Heart left ventricle (tissue), 16 donors: ENCODE results near the gene LCE3E. TPM values are rescaled to one million over a fixed set of nuclear protein-coding genes. Genes with fewer than 3 reads are reported as not detected.
A peak's percentile ranks its signal among the peaks of the same experiment; 100 is the strongest.

Source experiments
- ATAC-seq, 4 donors: fragments of 200-7000 bp; cut with Tn5 transposase; one replicate each; pipeline ENCODE4 v1.9.1; 2020 to 2022; ENCODE audit warnings: moderate library complexity in 4 of 4, mild to moderate bottlenecking in 3 of 4, moderate number of reproducible peaks in 1 of 4
- DNase-seq, 5 donors: peaks; one replicate each; pipeline ENCODE4 v3.0.0-alpha.2; 2020
- H3K27ac ChIP-seq, 12 donors: fragments of 200-600 bp; sonication (generic) in 4 of 12; one replicate each; pipeline versions ENCODE4 v1.5.0 to v1.8.0; 2016 to 2022; ENCODE audit warnings: mild to moderate bottlenecking in 2 of 12
- H3K27me3 ChIP-seq, 9 donors: fragments of 200-600 bp; sonication (generic) in 2 of 9; one replicate each; pipeline versions ENCODE4 v1.5.1 to v1.8.0; 2016 to 2022; ENCODE audit warnings: mild to moderate bottlenecking in 3 of 9
- H3K36me3 ChIP-seq, 9 donors: fragments of 200-600 bp; sonication (generic) in 2 of 9; one replicate each; pipeline versions ENCODE4 v1.5.0 to v1.8.0; 2018 to 2022; ENCODE audit warnings: mild to moderate bottlenecking in 2 of 9
- H3K4me1 ChIP-seq, 12 donors: fragments of 200-600 bp; sonication (generic) in 4 of 12; one replicate each; pipeline versions ENCODE4 v1.5.0 to v1.8.0; 2016 to 2022; ENCODE audit warnings: mild to moderate bottlenecking in 3 of 12
- H3K4me3 ChIP-seq, 12 donors: fragments of 200-600 bp; sonication (generic) in 4 of 12; one replicate each; pipeline versions ENCODE4 v1.5.0 to v1.8.0; 2017 to 2022; ENCODE audit warnings: mild to moderate bottlenecking in 9 of 12, moderate library complexity in 4 of 12
- H3K9me3 ChIP-seq, 12 donors: fragments of 200-600 bp; sonication (generic) in 4 of 12; one replicate each; pipeline versions ENCODE4 v1.5.0 to v1.8.0; 2016 to 2022; ENCODE audit warnings: mild to moderate bottlenecking in 1 of 12
- CTCF ChIP-seq, 12 donors: fragments of 200-600 bp; sonication (generic) in 4 of 12; IDR thresholded peaks; one replicate each; pipeline versions ENCODE4 v1.5.0 to v1.8.0; 2018 to 2022; ENCODE audit warnings: antibody characterized with exemption in 12 of 12, mild to moderate bottlenecking in 5 of 12
- POLR2A ChIP-seq, 2 donors: fragments of 450-650 bp; IDR thresholded peaks; one replicate each; pipeline ENCODE4 v1.6.1; 2017; ENCODE audit warnings: antibody characterized with exemption in 2 of 2, mild to moderate bottlenecking in 2 of 2, moderate library complexity in 2 of 2
- WGBS, 4 donors: extraction: QIAGEN DNeasy Blood & Tissue Kit in 2 of 4; methylation state at CpG; one replicate each; pipeline versions ENCODE4 v1.1.5 to v1.1.7; 2013 to 2018; 5-methylcytosine and 5-hydroxymethylcytosine counted together
- intact Hi-C, 10 donors: fragments of 100-400 bp; cut with DNase I; formaldehyde crosslinking; loops; one replicate each; pipeline versions ENCODE4 v1.11.1 to v1.14.2; 2022
- polyA plus RNA-seq, 2 donors: library from polyadenylated mRNA; stranded (reverse); fragments of 200-250 nt; gene quantifications; one replicate each; pipeline ENCODE4 v1.2.3, GENCODE V29; 2013
- total RNA-seq, 9 donors: library from RNA; depleted of rRNA in 2 of 9; stranded (reverse); fragments of >200 nt in 2 of 9; fragmentation: NEBNext Ultra II Directional in 3 of 9; extraction: Animal tissue kit (Norgen Biotek cat#: 25700) in 3 of 9; gene quantifications; one replicate each; pipeline versions ENCODE4 v1.1.0 to v1.2.4, GENCODE V29; 2016 to 2023
- donor health status: ischemic (EF 13 %, LVEDD 7.1; RV severe dilation, severe dysfunction).
- donor health status: healthy with polysubstance abuse.
- donor health status: DM: no; HTN: yes; CAD: no.
- donor health status: DM: no; HTN: no; CAD: no.
- donor health status: ischemic (EF 25% LVEDD 6.9; RV normal size, moderate dysfunction).
- donor health status: ischemic (EF 25% LVEDD 5.7; RV mildly dilated, moderate dysfunction).
- donor health status: healthy.
- donor health status: DM: yes; HTN: yes; CAD: no.
- donor health status: ischemic (EF 35%, LVEDD 5.7; RV mildly dilated, moderate dysfunction).
- donor health status: nonischemic (EF 11% LVEDD 7.7; RV severe dilation, severe dysfunction).
- donor health status: DM: yes; HTN: yes; CAD: no.
- donor health status: PGD.
- donor health status: ischemic (EF 29% LVEDD 5.4; RV normal size, mild dysfunction).
- donor health status: nonischemic (EF 23%, LVEDD 6.1; RV moderate dilation, normal function).

Gene LCE3E
- total and polyA plus RNA-seq, 11 donors = not detected

- no peaks in the 10 kb centered on the region for H3K4me1 ChIP-seq
- H3K36me3 ChIP-seq = no peaks in the 10 kb centered on the region
- peaks cover 0 to 15% (median 3%) of the 10 kb centered on the region in 9 donors for H3K27me3 ChIP-seq
- TF ChIP-seq POLR2A (IDR thresholded peaks at IDR 0.05) (no peak), CTCF (IDR thresholded peaks at IDR 0.05) (peak in 10 of 12 donors; percentile 11 to 54 (median 36))
- ATAC-seq (no peak), DNase-seq (no peak)
- H3K9me3 ChIP-seq = peaks cover 0 to 6% (median 0%) of the 10 kb centered on the region in 12 donors
- 19 to 21% (median 20%) methylated on average over 7 of the region's 7 CpGs for WGBS, 4 donors
- H3K27ac ChIP-seq = no peak overlapping the region
- intact Hi-C loops = no loop called here
- H3K4me3 ChIP-seq = no peak overlapping the region
Observed at GRCh38 chr1:152533327-152533938, 33.1 kb downstream of the LCE3E start.

- ATAC-seq (no peak), DNase-seq (no peak)
- no peak overlapping the region for H3K4me3 ChIP-seq
- TF ChIP-seq POLR2A (IDR thresholded peaks at IDR 0.05) (no peak), CTCF (IDR thresholded peaks at IDR 0.05) (no peak)
- no peaks in the 10 kb centered on the region for H3K36me3 ChIP-seq
- intact Hi-C loops = no loop called here
- no peak overlapping the region for H3K27ac ChIP-seq
- H3K4me1 ChIP-seq = no peaks in the 10 kb centered on the region
- WGBS, 4 donors = 0 to 14% (median 6%) methylated on average over 1 of the region's 1 CpG
- H3K9me3 ChIP-seq = peaks cover 0 to 16% (median 0%) of the 10 kb centered on the region in 12 donors
- peaks cover 0 to 3% (median 0%) of the 10 kb centered on the region in 9 donors for H3K27me3 ChIP-seq
Observed at GRCh38 chr1:152525080-152525641, 41.4 kb downstream of the LCE3E start.

GRCh38 chr1:152520561-152521090, 46.0 kb downstream of the LCE3E start:
- Histone ChIP-seq H3K27ac (no peak overlapping the region), H3K27me3 (peaks cover 2 to 30% (median 11%) of the 10 kb centered on the region in 9 donors), H3K4me3 (no peak overlapping the region), H3K36me3 (no peaks in the 10 kb centered on the region), H3K9me3 (peaks cover 0 to 10% (median 0%) of the 10 kb centered on the region in 12 donors), H3K4me1 (peaks cover 0 to 3% (median under 1%) of the 10 kb centered on the region in 12 donors)
- no peak for DNase-seq
- TF ChIP-seq POLR2A (IDR thresholded peaks at IDR 0.05) = no peak
- no peak for TF ChIP-seq CTCF (IDR thresholded peaks at IDR 0.05)
- ATAC-seq = no peak
- 57 to 63% (median 62%) methylated on average over 4 of the region's 4 CpGs for WGBS, 4 donors
- intact Hi-C loops = no loop called here

GRCh38 chr1:152519851-152520250, 46.7 kb downstream of the LCE3E start:
- Histone ChIP-seq H3K4me3 (no peak overlapping the region), H3K36me3 (no peaks in the 10 kb centered on the region), H3K27me3 (peaks cover 8 to 37% (median 19%) of the 10 kb centered on the region in 9 donors), H3K27ac (no peak overlapping the region), H3K9me3 (peaks cover 0 to 10% (median 0%) of the 10 kb centered on the region in 12 donors), H3K4me1 (peaks cover 0 to 9% (median 4%) of the 10 kb centered on the region in 12 donors)
- DNase-seq = no peak
- WGBS, 4 donors = 31 to 50% (median 43%) methylated on average over 1 of the region's 1 CpG
- intact Hi-C loops = loop anchor here in 1 of 10 donors (5.0 kb wide), 1 partner anchor 208 kb away; no protein-coding TSS in a partner anchor
- ATAC-seq = peak in 1 of 4 donors; percentile 20
- TF ChIP-seq POLR2A (IDR thresholded peaks at IDR 0.05) (no peak), CTCF (IDR thresholded peaks at IDR 0.05) (no peak)
